Measurements from ENCODE around the gene MID1. TPM values are rescaled to one million over a fixed set of nuclear protein-coding genes. Genes with fewer than 3 reads are reported as not detected.

Gene MID1
- total RNA-seq, 1 donor from 2014 or later, result 31.2 TPM

- peak; percentile 98 for FAIRE-seq
- H3K27me3 ChIP-seq (ENCODE audit: insufficient read depth, low read length), result no peaks in the 10 kb centered on the region
- no peaks in the 10 kb centered on the region for H3K36me3 Mint-ChIP-seq (ENCODE audit: low read depth, unreplicated experiment)
- H3K9me3 ChIP-seq (ENCODE audit: insufficient read depth, low read depth, low read length), result no peaks in the 10 kb centered on the region
- peaks cover 23% of the 10 kb centered on the region for H3K4me1 Mint-ChIP-seq (ENCODE audit: low read depth, unreplicated experiment)
- no peaks in the 10 kb centered on the region for H3K27me3 Mint-ChIP-seq (ENCODE audit: low read depth, unreplicated experiment)
- H2AFZ ChIP-seq (ENCODE audit: low read depth, low read length), result no peak overlapping the region
- H4K20me1 ChIP-seq (ENCODE audit: insufficient read depth, low read length), result no peaks in the 10 kb centered on the region
- DNase-seq (ENCODE audit: low read depth), result no peak
- TF ChIP-seq EZH2 (IDR thresholded peaks at IDR 0.05; ENCODE audit: insufficient read depth, low read length), result no peak
- TF ChIP-seq, protein P1, sequence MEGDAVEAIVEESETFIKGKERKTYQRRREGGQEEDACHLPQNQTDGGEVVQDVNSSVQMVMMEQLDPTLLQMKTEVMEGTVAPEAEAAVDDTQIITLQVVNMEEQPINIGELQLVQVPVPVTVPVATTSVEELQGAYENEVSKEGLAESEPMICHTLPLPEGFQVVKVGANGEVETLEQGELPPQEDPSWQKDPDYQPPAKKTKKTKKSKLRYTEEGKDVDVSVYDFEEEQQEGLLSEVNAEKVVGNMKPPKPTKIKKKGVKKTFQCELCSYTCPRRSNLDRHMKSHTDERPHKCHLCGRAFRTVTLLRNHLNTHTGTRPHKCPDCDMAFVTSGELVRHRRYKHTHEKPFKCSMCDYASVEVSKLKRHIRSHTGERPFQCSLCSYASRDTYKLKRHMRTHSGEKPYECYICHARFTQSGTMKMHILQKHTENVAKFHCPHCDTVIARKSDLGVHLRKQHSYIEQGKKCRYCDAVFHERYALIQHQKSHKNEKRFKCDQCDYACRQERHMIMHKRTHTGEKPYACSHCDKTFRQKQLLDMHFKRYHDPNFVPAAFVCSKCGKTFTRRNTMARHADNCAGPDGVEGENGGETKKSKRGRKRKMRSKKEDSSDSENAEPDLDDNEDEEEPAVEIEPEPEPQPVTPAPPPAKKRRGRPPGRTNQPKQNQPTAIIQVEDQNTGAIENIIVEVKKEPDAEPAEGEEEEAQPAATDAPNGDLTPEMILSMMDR (IDR thresholded peaks at IDR 0.05; ENCODE audit: insufficient read depth, low read depth, low read length), result peak; percentile 69
- no peaks in the 10 kb centered on the region for H3K36me3 ChIP-seq (ENCODE audit: insufficient read depth, low read length)
- H3K9ac ChIP-seq (ENCODE audit: low read length), result peak overlapping the region; percentile 72
- H3K27ac Mint-ChIP-seq (ENCODE audit: unreplicated experiment), result no peak overlapping the region
- H3K4me3 ChIP-seq (ENCODE audit: insufficient read depth, low read depth, low read length), result no peak overlapping the region
- no peaks in the 10 kb centered on the region for H3K79me2 ChIP-seq (ENCODE audit: insufficient read depth, low read length)
- peak overlapping the region; percentile 62 for H3K4me2 ChIP-seq (ENCODE audit: low read length)
- no peaks in the 10 kb centered on the region for H3K9me3 Mint-ChIP-seq (ENCODE audit: unreplicated experiment)
- H3K4me3 Mint-ChIP-seq (ENCODE audit: unreplicated experiment), result no peak overlapping the region
- H3K27ac ChIP-seq (ENCODE audit: low read depth, low read length), result peak overlapping the region; percentile 94
- H3K4me1 ChIP-seq (ENCODE audit: insufficient read depth, low read length), result peaks cover 16% of the 10 kb centered on the region
Observed at GRCh38 chrX:10636337-10636736, 16.0 kb upstream of the MID1 start.

DNA sequence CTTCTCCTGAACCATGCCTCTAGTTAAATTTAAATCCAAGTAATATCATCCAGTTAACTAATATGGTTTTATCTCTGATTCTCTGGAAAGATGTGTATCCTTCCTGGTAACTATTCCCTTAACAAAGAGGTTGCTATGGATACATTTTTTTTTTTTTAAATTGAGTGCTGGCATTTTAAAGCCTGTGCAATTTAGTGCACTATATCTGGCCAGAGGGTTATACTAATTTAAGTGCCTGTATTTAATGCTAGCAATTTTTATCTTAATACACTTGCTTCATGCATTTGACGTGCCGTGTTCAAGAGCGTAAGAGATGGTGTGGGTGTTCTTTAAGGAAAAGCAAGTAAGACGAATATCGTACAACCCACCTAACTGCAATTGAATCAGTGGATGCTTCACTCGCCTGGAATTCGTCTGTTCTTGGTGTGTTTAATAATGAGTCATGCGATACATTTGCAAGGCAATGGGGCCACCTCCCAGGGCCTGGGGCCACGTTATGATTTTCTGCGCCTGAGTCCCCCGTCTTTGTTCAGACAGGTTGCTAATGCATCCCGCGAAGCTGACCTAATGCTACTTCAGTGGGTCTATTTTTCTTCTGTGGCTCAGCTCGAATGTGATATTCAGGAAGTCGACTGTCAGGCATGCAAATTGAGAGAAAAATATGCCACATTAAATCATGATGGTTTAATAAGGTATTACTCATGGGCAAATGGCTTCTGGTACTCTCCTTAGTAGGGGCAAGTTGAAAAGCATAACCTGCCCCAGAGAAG lies 14.2 kb upstream of the MID1 start:
- no peak overlapping the region for H3K4me3 ChIP-seq (ENCODE audit: insufficient read depth, low read depth, low read length)
- H4K20me1 ChIP-seq (ENCODE audit: insufficient read depth, low read length), result no peaks in the 10 kb centered on the region
- peak; percentile 95 for DNase-seq (ENCODE audit: low read depth)
- H3K36me3 ChIP-seq (ENCODE audit: insufficient read depth, low read length), result no peaks in the 10 kb centered on the region
- peak; percentile 99 for FAIRE-seq
- no peaks in the 10 kb centered on the region for H3K9me3 ChIP-seq (ENCODE audit: insufficient read depth, low read depth, low read length)
- H3K4me1 ChIP-seq (ENCODE audit: insufficient read depth, low read length), result peaks cover 25% of the 10 kb centered on the region
- H3K4me1 Mint-ChIP-seq (ENCODE audit: low read depth, unreplicated experiment), result peaks cover 34% of the 10 kb centered on the region
- no peaks in the 10 kb centered on the region for H3K27me3 Mint-ChIP-seq (ENCODE audit: low read depth, unreplicated experiment)
- H3K4me3 Mint-ChIP-seq (ENCODE audit: unreplicated experiment), result peak overlapping the region; percentile 20
- H2AFZ ChIP-seq (ENCODE audit: low read depth, low read length), result no peak overlapping the region
- H3K9ac ChIP-seq (ENCODE audit: low read length), result peak overlapping the region; percentile 79
- no peaks in the 10 kb centered on the region for H3K36me3 Mint-ChIP-seq (ENCODE audit: low read depth, unreplicated experiment)
- no peaks in the 10 kb centered on the region for H3K79me2 ChIP-seq (ENCODE audit: insufficient read depth, low read length)
- H3K9me3 Mint-ChIP-seq (ENCODE audit: unreplicated experiment), result no peaks in the 10 kb centered on the region
- peak overlapping the region; percentile 96 for H3K27ac Mint-ChIP-seq (ENCODE audit: unreplicated experiment)
- H3K4me2 ChIP-seq (ENCODE audit: low read length), result peak overlapping the region; percentile 69
- peak overlapping the region; percentile 94 for H3K27ac ChIP-seq (ENCODE audit: low read depth, low read length)
- H3K27me3 ChIP-seq (ENCODE audit: insufficient read depth, low read length), result no peaks in the 10 kb centered on the region
- TF ChIP-seq EZH2 (IDR thresholded peaks at IDR 0.05; ENCODE audit: insufficient read depth, low read length), result no peak
- TF ChIP-seq, protein P1 (IDR thresholded peaks at IDR 0.05; ENCODE audit: insufficient read depth, low read depth, low read length), result no peak

GRCh38 chrX:10633722-10634121 lies 13.3 kb upstream of the MID1 start:
- DNase-seq (ENCODE audit: low read depth), result peak; percentile 94
- Mint-ChIP-seq H3K4me3 (ENCODE audit: unreplicated experiment) (no peak overlapping the region), H3K27me3 (ENCODE audit: low read depth, unreplicated experiment) (no peaks in the 10 kb centered on the region), H3K9me3 (ENCODE audit: unreplicated experiment) (no peaks in the 10 kb centered on the region), H3K4me1 (ENCODE audit: low read depth, unreplicated experiment) (peaks cover 38% of the 10 kb centered on the region), H3K36me3 (ENCODE audit: low read depth, unreplicated experiment) (no peaks in the 10 kb centered on the region), H3K27ac (ENCODE audit: unreplicated experiment) (peak overlapping the region; percentile 96)
- FAIRE-seq, result peak; percentile 91
- H3K9me3 ChIP-seq (ENCODE audit: insufficient read depth, low read depth, low read length), result no peaks in the 10 kb centered on the region
- H3K79me2 ChIP-seq (ENCODE audit: insufficient read depth, low read length), result no peaks in the 10 kb centered on the region
- TF ChIP-seq, protein P1 (IDR thresholded peaks at IDR 0.05; ENCODE audit: insufficient read depth, low read depth, low read length), result no peak
- TF ChIP-seq EZH2 (IDR thresholded peaks at IDR 0.05; ENCODE audit: insufficient read depth, low read length), result no peak
- H3K9ac ChIP-seq (ENCODE audit: low read length), result peak overlapping the region; percentile 79
- peaks cover 29% of the 10 kb centered on the region for H3K4me1 ChIP-seq (ENCODE audit: insufficient read depth, low read length)
- H3K4me2 ChIP-seq (ENCODE audit: low read length), result peak overlapping the region; percentile 69
- H3K27me3 ChIP-seq (ENCODE audit: insufficient read depth, low read length), result no peaks in the 10 kb centered on the region
- H3K27ac ChIP-seq (ENCODE audit: low read depth, low read length), result peak overlapping the region; percentile 94
- no peaks in the 10 kb centered on the region for H3K36me3 ChIP-seq (ENCODE audit: insufficient read depth, low read length)
- no peak overlapping the region for H2AFZ ChIP-seq (ENCODE audit: low read depth, low read length)
- H4K20me1 ChIP-seq (ENCODE audit: insufficient read depth, low read length), result no peaks in the 10 kb centered on the region
- no peak overlapping the region for H3K4me3 ChIP-seq (ENCODE audit: insufficient read depth, low read depth, low read length)

Data from astrocyte (in vitro differentiated cells and primary cell).